Germinal center (tissue), 1 donor: ENCODE measurements around the gene OVOL1.

ENCODE experiments used
- DNase-seq: peaks from one replicate; pipeline ENCODE4 v3.0.0; 2012; ENCODE audit warnings: mixed read lengths, low spot score

Gene OVOL1

DNA sequence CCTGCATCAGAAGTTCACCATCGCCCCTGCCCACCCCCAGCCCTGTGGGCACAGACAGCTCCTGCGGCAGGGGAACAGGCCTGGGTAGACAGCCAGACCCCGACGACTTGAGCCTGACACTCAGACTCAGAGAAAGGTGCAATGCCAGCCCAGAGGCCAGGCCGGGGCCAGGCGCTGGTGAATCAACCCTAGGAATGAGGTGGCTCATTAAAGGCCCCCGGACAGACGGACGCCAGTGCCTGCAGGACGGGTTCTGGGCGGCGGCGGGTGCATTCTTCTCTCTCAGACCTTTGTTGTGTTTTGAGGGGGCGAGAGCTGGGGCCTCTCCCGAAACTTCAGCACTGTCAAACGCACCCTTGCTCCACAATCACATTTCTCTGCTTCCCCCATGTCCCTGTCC is 5.6 kb downstream of the OVOL1 start:
- no peak for DNase-seq

DNA sequence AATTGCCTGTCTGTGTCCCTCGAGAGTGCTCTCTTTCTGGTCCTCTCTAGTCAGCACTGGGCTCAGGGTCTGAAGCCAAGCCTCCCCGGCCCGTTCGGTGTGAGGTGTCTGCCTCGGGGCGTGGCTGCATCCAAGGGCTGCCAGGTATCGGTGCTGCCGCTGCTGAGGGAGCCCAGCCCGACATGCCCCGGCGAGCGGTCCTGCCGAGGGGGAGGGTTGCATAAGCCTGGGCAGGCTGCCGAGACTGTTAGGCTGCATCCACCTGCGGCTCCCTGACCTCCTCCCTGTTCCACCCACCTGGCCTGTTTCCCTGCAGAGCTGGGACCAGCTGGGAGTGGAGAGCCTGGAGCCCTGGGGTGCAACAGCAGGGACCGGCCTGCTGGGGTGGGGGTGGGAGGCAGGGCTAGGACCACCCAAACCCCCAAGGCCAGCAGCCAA is 6.3 kb downstream of the OVOL1 start:
- no peak for DNase-seq

DNA sequence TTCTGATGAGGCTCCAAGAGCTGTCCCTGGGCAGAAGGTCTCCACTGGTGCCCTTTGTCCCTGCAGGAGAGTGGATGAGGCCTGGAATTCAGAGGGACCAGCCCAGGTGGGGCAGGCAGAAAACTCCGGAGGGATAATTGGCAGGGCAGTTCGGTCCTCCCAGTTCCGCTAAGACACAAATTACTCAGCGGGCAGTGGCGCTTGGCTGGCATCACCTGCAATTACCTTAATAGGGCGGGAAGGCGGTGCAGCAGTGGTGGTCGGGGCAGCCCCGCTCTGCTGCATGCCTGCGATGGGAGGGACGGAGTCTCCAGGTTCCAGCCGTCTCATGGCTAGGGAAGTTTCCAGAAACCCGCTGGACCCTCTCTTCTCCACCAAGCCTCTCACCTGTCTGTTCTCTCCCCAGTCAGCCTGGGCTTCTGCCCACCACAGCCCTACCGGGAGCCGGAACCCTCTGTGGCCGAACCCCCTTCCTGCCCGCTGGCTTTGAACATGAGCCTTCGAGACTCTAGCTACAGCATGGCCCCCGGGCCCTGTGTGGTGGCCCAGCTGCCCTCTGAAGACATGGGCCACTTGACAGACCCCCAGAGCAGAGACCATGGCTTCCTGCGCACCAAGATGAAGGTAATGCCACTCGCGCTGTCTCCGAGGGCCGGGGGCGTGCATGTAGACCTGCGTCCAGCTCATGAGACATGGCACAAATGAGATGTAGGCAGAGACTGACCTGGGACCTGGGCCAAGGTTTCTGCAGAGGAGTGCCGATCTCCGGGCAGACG is 7.0 kb downstream of the OVOL1 start:
- DNase-seq, result no peak

DNA sequence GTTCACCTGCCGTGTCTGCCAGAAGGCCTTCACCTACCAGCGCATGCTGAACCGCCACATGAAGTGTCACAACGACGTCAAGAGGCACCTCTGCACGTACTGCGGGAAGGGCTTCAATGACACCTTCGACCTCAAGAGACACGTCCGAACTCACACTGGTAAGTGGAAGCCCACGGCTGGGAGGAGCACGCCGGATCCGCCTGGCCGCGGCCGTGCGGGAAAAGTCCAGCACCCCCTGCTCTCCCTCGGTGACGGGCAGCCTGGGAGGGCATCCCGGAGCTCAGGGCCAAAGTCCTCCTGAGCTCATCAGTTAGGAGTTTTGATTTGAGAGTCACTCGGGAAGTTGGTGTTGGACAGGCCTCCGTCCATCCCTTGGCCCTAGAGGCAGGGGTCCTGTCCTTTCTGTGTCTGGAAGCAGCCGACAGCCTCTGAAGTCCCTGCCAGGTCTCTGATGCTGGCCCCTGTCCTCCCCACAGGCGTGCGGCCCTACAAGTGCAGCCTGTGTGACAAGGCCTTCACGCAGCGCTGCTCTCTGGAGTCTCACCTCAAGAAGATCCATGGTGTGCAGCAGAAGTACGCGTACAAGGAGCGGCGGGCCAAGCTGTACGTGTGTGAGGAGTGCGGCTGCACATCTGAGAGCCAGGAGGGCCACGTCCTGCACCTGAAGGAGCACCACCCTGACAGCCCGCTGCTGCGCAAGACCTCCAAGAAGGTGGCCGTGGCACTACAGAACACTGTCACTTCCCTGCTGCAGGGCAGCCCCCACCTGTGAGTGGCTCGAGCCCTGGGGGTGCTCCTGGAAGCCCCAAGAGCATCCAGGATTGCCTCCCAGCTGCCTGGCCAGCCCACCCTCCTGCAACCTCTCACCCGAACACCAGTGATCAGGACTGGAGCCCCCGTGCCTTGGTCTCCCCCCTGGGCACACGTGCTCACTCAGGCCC is 8.0 kb downstream of the OVOL1 start:
- DNase-seq, result no peak

DNA sequence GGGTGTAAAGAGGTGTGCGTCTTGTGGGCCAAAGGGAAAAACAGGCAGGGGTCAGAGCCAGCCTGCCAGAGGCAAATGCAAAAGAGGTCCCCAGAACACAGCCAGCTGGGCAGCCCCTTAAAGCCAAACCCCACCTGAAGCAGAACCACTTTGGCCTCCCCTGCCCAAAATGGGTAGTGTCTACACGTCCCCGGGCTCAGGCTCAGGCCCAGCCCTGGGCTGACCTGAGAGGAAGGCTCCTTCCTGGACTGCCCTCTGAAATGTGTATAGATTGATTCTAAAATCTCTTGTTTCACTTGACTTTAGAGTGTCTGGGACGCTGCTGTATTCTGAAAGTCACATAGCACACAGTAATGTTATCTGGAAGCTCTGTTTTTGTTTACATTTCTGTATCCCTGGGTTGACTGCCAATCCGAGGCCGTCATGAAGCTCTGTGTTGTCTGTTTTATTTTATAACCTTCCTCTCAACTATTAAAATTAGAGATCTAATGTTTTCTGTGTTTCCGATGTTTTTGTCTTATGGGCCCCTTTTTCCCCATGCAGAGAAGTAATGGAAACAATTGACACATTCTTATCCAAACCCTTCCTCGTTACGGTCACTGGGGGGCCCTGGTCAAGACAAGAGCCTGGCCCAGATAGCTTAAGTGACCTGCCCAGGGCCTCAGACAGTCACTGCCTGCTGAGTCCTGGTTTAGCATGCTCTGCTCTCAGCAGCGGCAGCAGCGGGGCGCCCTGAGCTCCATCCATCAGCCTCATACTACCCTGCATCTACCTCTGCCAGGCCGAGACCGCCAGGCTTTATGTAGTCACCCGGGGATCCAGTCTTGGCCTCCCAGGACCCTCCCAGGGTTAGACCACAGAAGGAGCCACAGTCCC is 10.1 kb downstream of the OVOL1 start:
- no peak for DNase-seq

DNA sequence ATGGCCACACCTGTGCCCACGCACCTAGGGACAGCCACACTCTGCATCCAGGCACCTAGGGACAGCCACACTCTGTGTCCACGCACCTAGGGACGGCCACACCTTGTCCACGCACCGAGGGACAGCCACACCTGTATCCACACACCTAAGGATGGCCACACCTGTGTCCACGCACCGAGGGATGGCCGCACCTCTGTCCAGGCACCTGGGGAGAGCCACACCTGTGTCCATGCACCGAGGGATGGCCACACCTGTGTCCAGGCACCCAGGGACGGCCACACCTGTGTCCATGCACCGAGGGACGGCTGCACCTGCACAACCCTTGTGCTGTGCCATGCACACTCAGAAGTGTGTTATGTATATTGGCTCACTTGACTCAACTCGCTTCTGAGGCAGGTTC is 10.8 kb downstream of the OVOL1 start:
- no peak for DNase-seq

DNA sequence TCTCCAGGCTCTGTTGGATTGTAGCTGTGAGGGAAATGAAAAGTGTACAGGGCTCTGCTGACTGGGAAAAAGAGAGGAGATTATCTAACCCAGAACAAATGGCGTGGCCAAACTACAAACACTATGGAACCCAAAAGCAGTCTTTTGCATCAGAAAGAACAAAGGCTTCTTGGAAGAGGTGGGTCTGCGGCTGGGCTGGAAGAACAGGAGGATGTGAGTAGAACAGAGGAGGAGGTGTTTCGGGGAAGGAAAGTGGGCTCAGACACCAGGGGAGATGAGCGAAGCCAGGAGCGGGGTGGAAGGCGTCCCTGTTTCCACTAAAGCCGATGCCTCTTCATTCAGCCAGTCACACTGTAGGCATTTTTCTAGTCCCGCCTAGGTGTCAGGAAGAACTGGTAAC is 12.0 kb downstream of the OVOL1 start:
- no peak for DNase-seq

DNA sequence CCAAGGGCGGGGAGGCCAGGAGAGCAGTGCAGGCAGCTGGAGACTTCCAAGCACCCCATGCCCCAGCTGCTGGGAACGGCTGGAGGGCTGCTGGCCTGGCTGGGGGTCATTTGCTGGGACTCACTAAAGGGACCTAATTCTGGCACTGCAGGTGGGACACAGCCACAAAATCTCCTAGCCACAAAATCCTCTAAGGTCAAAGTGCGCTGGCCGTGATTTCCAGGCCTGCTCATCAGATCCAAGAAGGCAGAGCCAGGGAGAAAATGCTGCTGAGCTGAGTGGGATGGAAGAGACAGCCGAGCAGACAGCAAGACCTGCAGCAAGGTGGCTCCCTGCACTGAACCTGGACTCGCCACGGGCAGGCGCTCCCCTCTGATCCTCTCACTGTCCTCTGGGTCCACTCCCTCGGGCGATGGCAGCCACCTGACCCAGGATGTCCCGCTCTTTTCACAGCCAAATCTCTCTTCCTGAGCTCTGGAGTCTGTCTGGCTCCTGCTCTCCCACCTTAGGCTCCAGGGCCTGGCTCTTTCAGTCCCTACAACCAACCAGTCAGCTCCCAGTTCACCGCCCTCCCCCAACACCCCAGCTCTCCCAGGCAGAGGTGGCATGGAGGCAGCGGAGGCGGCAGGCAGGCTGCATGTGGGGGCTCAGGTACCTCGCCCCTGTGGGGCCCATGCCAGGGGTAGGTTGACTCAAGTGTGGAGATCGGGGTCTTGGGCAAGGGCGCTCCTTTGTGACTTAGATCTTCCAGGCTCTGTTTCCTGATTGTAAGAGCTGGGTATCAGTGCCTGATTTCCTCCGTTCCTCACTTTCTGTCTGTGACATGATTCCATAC is 14.5 kb downstream of the OVOL1 start:
- no peak for DNase-seq

DNA sequence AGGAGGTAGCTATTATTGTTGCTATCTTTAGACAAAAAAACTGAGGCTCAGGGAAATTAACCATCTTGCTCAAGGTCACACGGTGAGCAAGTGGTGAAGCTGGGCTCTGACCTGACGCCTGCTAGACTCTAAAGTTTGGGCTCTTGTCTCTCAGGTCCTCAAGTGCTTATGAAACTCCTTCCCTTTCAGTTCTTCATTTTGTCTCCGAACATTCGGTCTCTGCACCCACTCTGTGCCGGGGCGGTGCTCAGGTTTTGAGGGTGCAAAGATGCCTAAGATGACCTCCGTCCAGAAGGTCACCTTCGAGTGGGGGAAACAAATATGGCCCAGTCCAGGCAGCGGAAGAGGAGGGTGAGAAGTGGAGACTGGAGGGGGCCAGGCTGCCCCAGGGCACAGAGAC is 16.0 kb downstream of the OVOL1 start:
- DNase-seq, result no peak

DNA sequence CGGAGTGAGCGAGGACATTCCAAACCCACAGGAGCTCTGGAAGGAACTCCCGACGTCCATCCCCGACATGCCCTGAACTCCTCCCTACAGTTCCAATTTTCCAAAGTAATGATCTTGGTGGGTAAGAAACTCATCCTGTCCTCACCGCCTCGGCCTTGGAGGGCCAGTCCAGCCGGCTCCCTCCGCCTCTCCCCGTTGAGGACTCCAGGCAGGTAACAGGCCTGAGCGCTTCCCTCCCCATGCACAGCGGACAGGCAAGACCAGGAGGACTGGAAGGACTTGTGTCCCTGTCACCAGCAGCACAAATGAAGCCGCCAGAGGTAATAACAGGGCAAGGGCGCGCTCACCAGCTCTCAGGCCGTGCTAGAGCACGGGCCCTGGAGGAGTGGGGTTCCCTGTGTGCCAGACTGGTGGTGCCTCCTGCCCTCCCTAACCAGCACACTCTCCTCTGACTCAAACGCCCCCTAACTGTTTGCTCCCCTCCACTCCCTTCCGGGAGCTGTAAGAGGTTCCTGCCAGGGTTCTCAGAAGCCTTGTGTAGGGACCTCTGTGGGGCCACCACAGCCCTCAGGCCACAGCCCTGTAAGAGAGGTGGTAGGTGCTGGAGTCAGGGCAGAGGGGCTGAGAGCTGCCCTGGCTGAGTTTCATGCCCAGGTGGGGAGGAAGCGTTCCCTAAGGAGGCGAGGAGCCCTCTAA is 17.1 kb downstream of the OVOL1 start:
- no peak for DNase-seq

DNA sequence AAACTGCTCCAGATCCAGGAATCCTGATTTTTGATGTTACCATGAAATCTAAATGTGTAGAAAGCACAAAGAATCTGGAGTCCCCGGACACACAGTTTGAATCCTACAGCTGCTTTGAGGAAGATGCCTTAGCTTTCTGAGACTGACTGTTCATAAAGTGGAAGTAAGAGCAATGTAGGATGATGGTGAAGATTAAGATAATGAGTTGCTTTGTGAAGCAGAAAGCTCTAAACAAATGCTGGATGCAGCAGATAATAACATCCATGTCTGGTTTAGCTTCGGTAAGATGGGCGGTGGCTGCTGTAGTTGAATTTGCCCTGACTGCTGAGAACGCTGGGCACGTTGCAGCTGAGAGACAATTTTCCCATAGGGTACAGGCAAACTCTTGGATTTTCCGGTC is 20.1 kb downstream of the OVOL1 start:
- no peak for DNase-seq

DNA sequence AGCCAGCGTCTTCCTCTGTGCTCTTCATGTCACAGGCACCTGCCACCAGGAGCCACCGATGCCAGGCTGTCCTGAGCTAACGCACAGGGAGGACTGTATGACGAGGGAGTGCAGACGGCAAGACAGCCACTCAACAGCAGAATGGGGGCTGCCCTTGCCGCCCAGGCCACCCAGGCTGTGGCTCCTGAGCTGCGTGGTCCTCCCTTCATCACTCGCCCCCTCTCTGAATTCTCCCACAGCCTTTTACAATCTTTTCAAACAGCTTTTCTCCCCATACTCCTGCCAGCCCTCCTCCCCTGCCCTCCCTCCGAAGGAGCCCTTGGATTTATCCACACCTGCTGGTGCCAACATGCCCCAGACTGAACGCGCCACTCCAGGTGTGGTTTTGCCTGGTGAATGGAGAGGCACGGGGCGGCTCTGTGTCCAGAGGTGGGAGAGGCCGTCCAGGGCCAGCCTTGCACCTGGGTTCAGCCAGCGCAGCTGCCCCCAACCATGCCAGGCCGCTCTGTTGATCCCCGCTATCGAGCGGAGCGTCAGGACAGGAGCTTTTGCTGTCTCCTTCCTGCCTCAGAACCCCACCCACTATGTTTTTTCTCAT is 22.0 kb downstream of the OVOL1 start:
- no peak for DNase-seq

DNA sequence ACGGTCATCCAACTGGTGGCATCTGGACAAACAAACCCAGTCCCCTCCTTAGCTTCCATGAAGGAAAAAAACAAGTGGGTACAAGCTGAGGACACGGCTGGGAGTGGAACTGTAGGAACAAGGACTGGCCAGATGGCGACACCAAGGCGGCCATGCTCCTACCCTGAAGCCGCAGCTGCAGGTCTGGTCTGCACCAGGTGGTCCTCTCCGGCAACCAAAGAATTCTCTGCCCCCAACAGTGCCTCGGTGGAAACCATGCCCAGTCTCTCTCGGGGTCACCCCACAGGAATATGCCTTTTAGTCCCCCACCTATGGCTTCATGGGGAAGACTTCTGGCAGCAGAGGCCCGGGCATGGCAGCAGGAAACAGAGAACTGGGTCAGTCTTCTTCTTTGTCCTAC is 22.6 kb downstream of the OVOL1 start:
- no peak for DNase-seq

DNA sequence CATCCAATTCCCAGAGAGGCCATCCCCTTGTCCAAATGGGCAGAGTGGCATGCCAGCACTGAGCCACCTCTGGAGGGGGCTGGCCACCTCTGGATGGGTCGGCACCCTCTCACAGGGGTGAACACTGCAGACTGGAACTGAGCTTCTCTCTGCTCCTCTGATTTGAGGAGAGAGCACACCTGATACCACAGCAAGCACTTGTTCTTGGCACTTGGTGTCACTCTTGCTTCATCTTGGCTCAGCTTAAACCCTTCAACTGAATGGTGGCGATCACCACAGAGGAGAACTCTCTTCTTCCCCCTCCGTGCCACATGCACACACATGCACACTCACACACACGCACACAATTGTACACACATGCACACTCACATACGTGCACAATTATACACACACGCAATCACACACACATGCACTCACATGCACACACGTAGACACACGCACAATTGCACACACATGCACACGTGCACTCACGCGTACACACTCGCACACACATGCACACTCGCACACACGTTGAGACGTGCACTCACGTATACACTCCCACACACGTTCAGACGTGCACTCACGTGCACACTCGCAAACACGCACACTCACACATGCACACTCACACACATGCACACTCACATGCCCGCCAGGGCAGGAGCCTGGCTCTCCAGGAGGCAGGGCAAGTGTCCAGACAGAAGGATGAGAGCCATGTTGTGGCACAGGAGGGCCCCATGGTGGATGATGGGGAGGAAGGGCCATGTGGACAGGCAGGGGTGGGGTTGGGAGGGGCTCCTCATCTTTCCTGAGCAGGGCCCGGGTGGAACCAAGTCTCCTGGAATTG is 23.4 kb downstream of the OVOL1 start:
- no peak for DNase-seq

DNA sequence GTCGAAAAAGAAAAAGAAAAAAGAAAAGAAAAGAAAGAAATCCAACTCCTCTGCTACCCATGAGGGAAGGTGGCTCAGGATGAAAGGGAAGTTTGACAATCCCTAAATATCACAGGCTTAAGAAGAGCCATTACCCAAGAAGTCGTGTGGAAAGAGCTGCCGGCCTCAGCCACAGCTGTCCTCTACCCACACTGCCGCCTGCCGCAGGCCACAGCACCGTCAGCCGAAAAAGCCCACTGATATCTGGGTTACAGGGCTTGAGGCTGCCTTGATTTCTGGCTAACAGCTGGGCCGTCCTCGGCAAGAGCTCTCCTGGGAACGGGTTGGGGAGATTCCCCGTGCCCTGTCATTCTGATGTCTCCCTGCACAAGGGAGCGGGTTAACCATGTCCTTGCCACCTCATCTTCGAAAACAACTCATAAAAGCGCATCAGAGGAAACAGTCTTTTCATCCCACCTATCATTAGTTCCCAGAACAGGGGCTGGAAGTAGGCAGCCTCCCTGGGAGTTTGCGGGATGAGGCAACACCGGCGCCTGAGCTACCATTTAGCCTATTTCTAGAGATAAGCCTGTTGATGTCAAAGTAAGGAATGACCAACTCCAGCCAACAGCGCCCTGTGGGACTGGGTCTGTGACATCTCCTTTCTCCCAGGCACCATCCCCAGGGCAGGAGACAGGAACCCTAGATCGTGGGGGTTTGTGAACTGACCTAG is 25.1 kb downstream of the OVOL1 start:
- no peak for DNase-seq

DNA sequence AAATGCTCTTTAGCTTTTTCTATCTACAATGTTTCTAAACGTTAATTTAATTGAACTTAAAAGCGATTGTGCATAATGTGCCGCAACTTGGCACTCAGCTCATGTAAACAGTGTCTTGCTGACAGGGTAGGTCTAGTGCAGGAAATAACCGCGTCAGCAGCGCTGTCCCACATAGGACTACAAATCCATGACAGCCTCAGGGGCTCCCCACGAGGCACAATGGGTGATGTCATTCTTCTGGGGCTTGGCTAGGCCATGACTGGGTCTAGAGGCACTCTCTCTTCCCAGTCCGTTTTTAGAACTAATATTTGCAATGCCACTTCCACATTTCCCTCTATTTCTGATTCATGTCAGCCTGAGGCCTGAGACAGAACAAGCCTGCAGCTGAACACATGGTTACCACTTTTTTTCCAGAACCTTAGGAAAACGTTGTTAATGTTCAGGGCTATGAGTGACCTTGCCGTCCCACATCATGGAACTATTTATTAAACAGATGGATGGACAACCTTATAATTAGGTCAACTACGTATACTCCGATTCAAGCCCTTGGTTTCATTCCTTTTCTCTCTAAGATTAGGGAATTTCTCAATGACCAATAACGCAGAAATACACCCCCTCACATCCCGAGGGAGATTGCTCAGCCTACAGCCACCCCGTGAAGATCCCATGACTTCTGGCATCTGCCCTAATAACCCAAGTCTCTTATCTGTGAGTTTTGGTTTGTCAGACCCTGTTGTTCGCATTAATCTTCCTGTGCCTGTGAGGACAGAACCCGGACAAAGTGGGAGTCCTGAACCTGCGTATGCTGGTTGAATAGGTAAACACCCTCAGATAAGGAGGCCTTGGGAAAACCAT is 27.5 kb downstream of the OVOL1 start:
- DNase-seq, result no peak

DNA sequence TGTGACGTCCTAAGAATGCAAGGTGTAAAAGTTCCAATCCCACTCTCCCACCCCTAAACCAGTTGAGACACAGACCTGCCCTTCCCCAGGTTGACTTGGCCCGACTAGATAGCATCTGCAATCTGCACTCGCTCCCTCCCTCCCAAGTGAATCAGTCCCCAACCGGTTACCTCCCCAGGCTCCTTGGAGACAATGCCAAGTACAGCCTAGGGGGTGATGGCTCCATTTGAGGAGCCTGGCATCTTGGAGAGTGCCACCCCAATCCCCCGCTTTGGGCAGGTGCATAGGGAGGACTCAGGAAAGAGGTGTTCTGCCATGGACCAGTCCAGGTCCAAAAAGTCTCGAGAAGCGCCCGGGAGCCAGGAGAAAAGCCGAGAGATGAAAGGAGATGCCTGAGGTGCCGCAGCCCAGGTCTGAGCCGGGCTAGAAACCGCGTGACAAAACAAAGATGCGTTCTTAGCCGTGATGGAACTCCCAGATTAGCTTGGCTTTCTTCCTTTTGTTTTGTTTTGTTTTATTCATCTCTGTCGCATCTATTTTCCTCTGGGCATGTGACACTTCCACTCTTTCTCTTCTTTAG is 28.2 kb downstream of the OVOL1 start:
- DNase-seq, result no peak
